Natural killer cell (primary cell): ENCODE data around the gene VWC2L. TPM values are rescaled to one million over a fixed set of nuclear protein-coding genes. Genes with fewer than 3 reads are reported as not detected.

ENCODE experiments used
- ATAC-seq, 3 donors: fragments of 150-1000 bp in 2 of 3; fragments of 200-7000 bp in 1 of 3; cut with Tn5 transposase; 1 replicate in 1 of 3; 2 replicates in 2 of 3; pipeline ENCODE4 v1.10.0; 2021; ENCODE audit warnings: mild to moderate bottlenecking in 2 of 3, moderate library complexity in 2 of 3
- DNase-seq, 2 donors: peaks; one replicate each; pipeline versions ENCODE4 v3.0.0 to v3.0.0-alpha.2; 2013 to 2021; ENCODE audit warnings: mixed read lengths in 1 of 2
- H3K27ac ChIP-seq: one replicate; pipeline ENCODE4 v1.5.1; 2013; ENCODE audit warnings: mild to moderate bottlenecking, low read length
- H3K27me3 ChIP-seq: one replicate; pipeline ENCODE4 v1.6.1; 2013; ENCODE audit warnings: low read length; ENCODE audit not compliant: control insufficient read depth, insufficient read depth
- H3K36me3 ChIP-seq: one replicate; pipeline ENCODE4 v1.6.1; 2013; ENCODE audit warnings: low read length; ENCODE audit not compliant: control insufficient read depth, insufficient read depth
- H3K4me1 ChIP-seq: one replicate; pipeline ENCODE4 v1.6.1; 2013; ENCODE audit warnings: low read length; ENCODE audit not compliant: control insufficient read depth, insufficient read depth
- H3K4me3 ChIP-seq: one replicate; pipeline ENCODE4 v1.5.1; 2013; ENCODE audit warnings: low read length
- H3K9me3 ChIP-seq: one replicate; pipeline ENCODE4 v1.6.1; 2013; ENCODE audit warnings: low read length; ENCODE audit not compliant: control insufficient read depth, insufficient read depth
- H3K27ac Mint-ChIP-seq, 2 donors: one replicate each; pipeline ENCODE4 v1.8.0; 2022; ENCODE audit warnings: mild to moderate bottlenecking in 2 of 2, mixed read lengths in 2 of 2, moderate library complexity in 1 of 2
- H3K27me3 Mint-ChIP-seq, 2 donors: one replicate each; pipeline ENCODE4 v1.8.0; 2022; ENCODE audit warnings: low read depth in 2 of 2, mixed read lengths in 2 of 2
- H3K36me3 Mint-ChIP-seq: one replicate; pipeline ENCODE4 v1.8.0; 2022; ENCODE audit warnings: mixed read lengths
- H3K4me1 Mint-ChIP-seq, 2 donors: one replicate each; pipeline ENCODE4 v1.8.0; 2022; ENCODE audit warnings: mixed read lengths in 2 of 2
- H3K4me3 Mint-ChIP-seq: one replicate; pipeline ENCODE4 v1.8.0; 2022; ENCODE audit warnings: mild to moderate bottlenecking, moderate library complexity, mixed read lengths
- H3K9me3 Mint-ChIP-seq, 2 donors: one replicate each; pipeline ENCODE4 v1.8.0; 2022; ENCODE audit warnings: mixed read lengths in 2 of 2
- WGBS: methylation state at CpG from one replicate; pipeline ENCODE4 v1.1.7; 2013; ENCODE audit warnings: missing lambda C conversion rate; ENCODE audit not compliant: insufficient coverage; 5-methylcytosine and 5-hydroxymethylcytosine counted together
- intact Hi-C: fragments of 100-400 bp; cut with micrococcal nuclease; formaldehyde crosslinking; loops from one replicate; pipeline ENCODE4 v1.14.2; 2022
- total RNA-seq, 4 donors: library from RNA; stranded (reverse); fragments of 120-200 nt in 1 of 4; gene quantifications; one replicate each; pipeline versions ENCODE4 v1.2.3 to v1.2.4, GENCODE V29; 2013 to 2022
- TF ChIP-seq, protein P1 (sequence below): fragments of 200-600 bp; IDR thresholded peaks from one replicate; pipeline ENCODE4 v1.8.0; 2022; ENCODE audit warnings: antibody characterized with exemption

Gene VWC2L
- total RNA-seq, 3 donors from 2014 or later (not counting 1 experiment from before 2014, with no cell fraction given) = not detected

DNA sequence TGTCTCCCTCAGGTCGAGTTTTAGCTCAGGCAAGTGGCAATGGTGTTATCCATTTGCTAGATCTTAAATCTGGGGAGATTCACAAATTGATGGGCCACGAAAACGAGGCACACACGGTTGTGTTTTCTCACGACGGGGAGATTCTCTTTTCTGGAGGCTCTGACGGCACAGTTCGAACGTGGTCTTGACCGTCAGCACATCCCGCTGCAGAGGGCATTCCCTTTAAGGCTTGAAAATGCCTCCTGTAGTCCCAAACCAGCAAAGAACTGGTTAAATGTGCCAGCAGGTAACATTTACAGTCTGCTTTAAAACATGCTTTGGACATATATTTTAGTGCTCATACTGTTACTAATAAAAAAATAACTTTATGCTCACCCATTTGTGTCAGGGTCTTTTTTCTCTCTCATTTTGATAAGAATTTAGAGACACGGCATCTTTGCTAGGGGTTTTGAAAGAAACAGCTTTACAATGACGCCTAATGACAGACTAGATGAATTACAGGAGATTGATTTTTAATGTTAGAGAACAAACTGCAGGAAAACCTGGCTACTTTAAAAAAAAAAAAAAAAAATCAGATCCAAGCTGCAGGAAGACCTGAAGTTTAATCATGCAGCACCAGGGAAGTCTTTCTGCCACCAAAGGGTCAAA lies 602 bp upstream of the VWC2L start:
- Histone ChIP-seq H3K4me3 (no peak overlapping the region), H3K4me1 (no peaks in the 10 kb centered on the region), H3K27me3 (no peaks in the 10 kb centered on the region), H3K9me3 (no peaks in the 10 kb centered on the region), H3K27ac (no peak overlapping the region), H3K36me3 (no peaks in the 10 kb centered on the region)
- H3K4me1 Mint-ChIP-seq = no peaks in the 10 kb centered on the region
- no peak overlapping the region for H3K27ac Mint-ChIP-seq
- ATAC-seq (no peak), DNase-seq (no peak)
- no peaks in the 10 kb centered on the region for H3K36me3 Mint-ChIP-seq
- WGBS = 46% methylated on average over 13 of the region's 13 CpGs
- H3K9me3 Mint-ChIP-seq = no peaks in the 10 kb centered on the region
- H3K27me3 Mint-ChIP-seq = no peaks in the 10 kb centered on the region
- intact Hi-C loops = no loop called here
- TF ChIP-seq, protein P1, sequence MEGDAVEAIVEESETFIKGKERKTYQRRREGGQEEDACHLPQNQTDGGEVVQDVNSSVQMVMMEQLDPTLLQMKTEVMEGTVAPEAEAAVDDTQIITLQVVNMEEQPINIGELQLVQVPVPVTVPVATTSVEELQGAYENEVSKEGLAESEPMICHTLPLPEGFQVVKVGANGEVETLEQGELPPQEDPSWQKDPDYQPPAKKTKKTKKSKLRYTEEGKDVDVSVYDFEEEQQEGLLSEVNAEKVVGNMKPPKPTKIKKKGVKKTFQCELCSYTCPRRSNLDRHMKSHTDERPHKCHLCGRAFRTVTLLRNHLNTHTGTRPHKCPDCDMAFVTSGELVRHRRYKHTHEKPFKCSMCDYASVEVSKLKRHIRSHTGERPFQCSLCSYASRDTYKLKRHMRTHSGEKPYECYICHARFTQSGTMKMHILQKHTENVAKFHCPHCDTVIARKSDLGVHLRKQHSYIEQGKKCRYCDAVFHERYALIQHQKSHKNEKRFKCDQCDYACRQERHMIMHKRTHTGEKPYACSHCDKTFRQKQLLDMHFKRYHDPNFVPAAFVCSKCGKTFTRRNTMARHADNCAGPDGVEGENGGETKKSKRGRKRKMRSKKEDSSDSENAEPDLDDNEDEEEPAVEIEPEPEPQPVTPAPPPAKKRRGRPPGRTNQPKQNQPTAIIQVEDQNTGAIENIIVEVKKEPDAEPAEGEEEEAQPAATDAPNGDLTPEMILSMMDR = no peak
- H3K4me3 Mint-ChIP-seq = no peak overlapping the region

DNA sequence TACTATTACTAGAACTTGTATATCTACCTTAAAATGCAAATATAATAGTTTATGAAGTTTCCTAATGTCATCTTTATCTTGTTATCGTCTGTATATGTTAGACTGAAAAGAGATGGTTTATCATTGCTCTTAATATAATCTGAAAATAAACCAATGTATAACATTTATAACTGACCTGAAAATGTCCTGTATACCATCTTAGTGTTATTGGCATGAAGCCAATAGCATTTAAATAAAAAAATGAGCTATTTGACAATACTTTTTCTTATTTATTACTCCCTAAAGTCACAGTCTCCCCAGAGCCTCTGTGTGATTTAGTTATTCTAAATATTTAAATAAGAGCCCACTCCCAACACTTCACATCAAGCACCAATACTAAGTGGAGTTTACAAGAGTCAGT lies 1.8 kb downstream of the VWC2L start:
- no peaks in the 10 kb centered on the region for H3K9me3 ChIP-seq
- H3K27ac Mint-ChIP-seq = no peak overlapping the region
- H3K4me1 ChIP-seq = no peaks in the 10 kb centered on the region
- no peak for ATAC-seq
- H3K9me3 Mint-ChIP-seq = no peaks in the 10 kb centered on the region
- no peak overlapping the region for H3K4me3 ChIP-seq
- no peak overlapping the region for H3K27ac ChIP-seq
- H3K4me1 Mint-ChIP-seq = no peaks in the 10 kb centered on the region
- whole genome bisulfite sequencing = no CpG with 5 or more reads among the region's 1 CpG
- intact Hi-C loops = no loop called here
- no peaks in the 10 kb centered on the region for H3K36me3 ChIP-seq
- H3K27me3 Mint-ChIP-seq = no peaks in the 10 kb centered on the region
- no peak overlapping the region for H3K4me3 Mint-ChIP-seq
- H3K36me3 Mint-ChIP-seq = no peaks in the 10 kb centered on the region
- TF ChIP-seq, protein P1 = no peak
- no peak for DNase-seq
- H3K27me3 ChIP-seq = no peaks in the 10 kb centered on the region

DNA sequence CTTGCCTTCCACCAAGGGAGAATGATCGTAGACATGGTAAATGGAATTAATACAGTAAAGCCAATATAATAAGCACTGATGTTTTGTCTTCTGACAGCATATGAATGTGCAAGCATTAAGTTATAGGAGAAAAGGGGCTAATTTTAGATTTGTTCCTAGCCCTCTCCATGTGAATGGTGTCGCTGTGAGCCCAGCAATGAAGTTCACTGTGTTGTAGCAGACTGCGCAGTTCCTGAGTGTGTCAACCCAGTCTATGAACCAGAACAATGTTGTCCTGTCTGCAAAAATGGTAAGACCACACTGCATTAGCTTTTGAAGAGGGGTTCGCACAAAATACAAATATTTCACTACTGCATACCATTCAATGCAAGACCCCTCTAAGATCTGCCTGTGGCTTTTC lies 25.6 kb downstream of the VWC2L start:
- Mint-ChIP-seq H3K27me3 (no peaks in the 10 kb centered on the region), H3K4me3 (no peak overlapping the region), H3K36me3 (no peaks in the 10 kb centered on the region), H3K27ac (no peak overlapping the region), H3K9me3 (peaks cover 10 to 12% of the 10 kb centered on the region in 2 donors), H3K4me1 (no peaks in the 10 kb centered on the region)
- Histone ChIP-seq H3K9me3 (no peaks in the 10 kb centered on the region), H3K27me3 (no peaks in the 10 kb centered on the region), H3K4me1 (no peaks in the 10 kb centered on the region), H3K4me3 (no peak overlapping the region), H3K36me3 (no peaks in the 10 kb centered on the region), H3K27ac (no peak overlapping the region)
- no peak for ATAC-seq
- DNase-seq = no peak
- TF ChIP-seq, protein P1 = no peak
- 95% methylated on average over 4 of the region's 4 CpGs for WGBS
- intact Hi-C loops = no loop called here
